K562 (cell line): ENCODE measurements around the gene GGA2. TPM values are rescaled to one million over a fixed set of nuclear protein-coding genes. Genes with fewer than 3 reads are reported as not detected.
A peak's percentile ranks its signal among the peaks of the same experiment; 100 is the strongest.

Experiments
- ATF3 ChIP-seq, 2 experiments: fragments of 450-650 bp in 1 of 2; sonication (generic) in 1 of 2; formaldehyde crosslinking in 1 of 2; IDR thresholded peaks in 1 of 2; conservative IDR thresholded peaks in 1 of 2; 2 replicates each; pipeline versions ENCODE4 v1.6.1 to v1.8.1; 2016 to 2023; ENCODE audit warnings: mild to moderate bottlenecking in 2 of 2, moderate library complexity in 2 of 2, inconsistent platforms in 1 of 2, missing genetic modification reagents in 1 of 2
- ATF4 ChIP-seq: fragments of 450-650 bp; formaldehyde crosslinking; IDR thresholded peaks from 2 replicates; pipeline ENCODE4 v1.4.0; 2022; ENCODE audit warnings: mild to moderate bottlenecking, moderate library complexity
- BCOR ChIP-seq: fragments of 450-650 bp; IDR thresholded peaks from 2 replicates; pipeline ENCODE4 v1.6.1; 2016
- CBX8 ChIP-seq: fragments of 200-600 bp; sonication (generic); IDR thresholded peaks from 2 replicates; pipeline ENCODE4 v1.6.1; 2012; ENCODE audit warnings: borderline replicate concordance, mixed run types, low read depth, mild to moderate bottlenecking, moderate library complexity, mixed read lengths, low read length, control low read depth, inconsistent platforms; ENCODE audit not compliant: poor library complexity, severe bottlenecking; ENCODE audit errors: extremely low read depth
- E2F5 ChIP-seq: sonication (generic); formaldehyde crosslinking; IDR thresholded peaks from 2 replicates; pipeline ENCODE4 v1.8.0; 2022; ENCODE audit warnings: mild to moderate bottlenecking, missing genetic modification reagents
- ETS1 ChIP-seq: conservative IDR thresholded peaks from 2 replicates; pipeline ENCODE4 v1.6.1; 2011; ENCODE audit warnings: low read depth, mild to moderate bottlenecking, low read length; ENCODE audit not compliant: control insufficient read depth
- FOXJ3 ChIP-seq: sonication (generic); formaldehyde crosslinking; IDR thresholded peaks from 2 replicates; pipeline ENCODE4 v1.4.0; 2020; ENCODE audit warnings: mild to moderate bottlenecking, missing genetic modification reagents
- FOXM1 ChIP-seq, 2 experiments: fragments of 450-650 bp in 1 of 2; sonication (generic) in 1 of 2; formaldehyde crosslinking in 1 of 2; IDR thresholded peaks; 2 replicates each; pipeline versions ENCODE4 v1.6.1 to v1.9.0; 2017 to 2022; ENCODE audit warnings: low read depth in 2 of 2, mild to moderate bottlenecking in 2 of 2, missing genetic modification reagents in 1 of 2, moderate library complexity in 1 of 2
- MAFK ChIP-seq: IDR thresholded peaks from 2 replicates; pipeline ENCODE4 v1.6.1; 2011; ENCODE audit warnings: low read length, improper control_type of control experiment
- MCM2 ChIP-seq: fragments of 450-650 bp; IDR thresholded peaks from 2 replicates; pipeline ENCODE4 v1.6.1; 2017; ENCODE audit warnings: low read depth, mild to moderate bottlenecking
- MED1 ChIP-seq: sonication (generic); formaldehyde crosslinking; IDR thresholded peaks from 2 replicates; pipeline ENCODE4 v1.8.1; 2023; ENCODE audit warnings: missing genetic modification reagents, borderline replicate concordance
- NR1H2 ChIP-seq: sonication (generic); formaldehyde crosslinking; IDR thresholded peaks from 2 replicates; pipeline ENCODE4 v1.4.0; 2020; ENCODE audit warnings: mild to moderate bottlenecking, missing genetic modification reagents
- SIRT6 ChIP-seq: IDR thresholded peaks from one replicate; pipeline ENCODE4 v1.6.1; 2012; ENCODE audit warnings: low read depth, mild to moderate bottlenecking, control low read depth, inconsistent platforms, low read length, moderate library complexity
- SNRNP70 ChIP-seq: fragments of 200-400 bp; formaldehyde crosslinking; optimal IDR thresholded peaks from 2 replicates; pipeline ENCODE3; 2017; ENCODE audit warnings: low read depth, low read length
- SRSF1 ChIP-seq: fragments of 200-400 bp; formaldehyde crosslinking; IDR thresholded peaks from 2 replicates; pipeline ENCODE4 v1.6.1; 2017; ENCODE audit warnings: mild to moderate bottlenecking, low read depth, low read length, moderate library complexity
- ZBTB1 ChIP-seq: sonication (generic); formaldehyde crosslinking; IDR thresholded peaks from 2 replicates; pipeline ENCODE4 v1.8.1; 2023; ENCODE audit warnings: missing genetic modification reagents, low read depth, mild to moderate bottlenecking, borderline replicate concordance
- ZNF212 ChIP-seq: fragments of 450-650 bp; formaldehyde crosslinking; IDR thresholded peaks from 2 replicates; pipeline ENCODE4 v1.4.0; 2020; ENCODE audit warnings: mild to moderate bottlenecking
- ZNF639 ChIP-seq, 2 experiments: fragments of 200-800 bp in 1 of 2; sonication (Bioruptor generic) in 1 of 2; sonication (generic) in 1 of 2; formaldehyde crosslinking in 1 of 2; IDR thresholded peaks in 1 of 2; conservative IDR thresholded peaks in 1 of 2; 2 replicates each; pipeline versions ENCODE4 v1.5.0 to v1.6.1; 2016 to 2020; ENCODE audit warnings: missing compliant biosample characterization in 1 of 2, missing genetic modification characterization in 1 of 2, missing genetic modification reagents in 1 of 2
- ZSCAN29 ChIP-seq: fragments of 450-650 bp; IDR thresholded peaks from 2 replicates; pipeline ENCODE4 v1.6.1; 2017
- polyA plus RNA-seq, 8 experiments: library from polyadenylated mRNA; depleted of rRNA in 4 of 8; stranded (reverse) in 5 of 8; unstranded in 3 of 8; fragments of >200 nt; fragmentation: Nextera tagmentation in 2 of 8; fragmentation: Illumina TruSeq in 1 of 8; extraction: Ambion mirVana in 2 of 8; extraction: Trizol in 1 of 8; gene quantifications; 2 replicates each; pipeline versions ENCODE4 v1.2.1 to v1.2.3, GENCODE V29; 2011 to 2014; ENCODE audit warnings: inconsistent platforms in 1 of 8, missing spikeins in 1 of 8
- total RNA-seq, 7 experiments: library from RNA; depleted of rRNA in 6 of 7; stranded (reverse); fragments of >200 nt in 6 of 7; fragmentation: Illumina TruSeq in 2 of 7; extraction: Trizol in 2 of 7; gene quantifications; 2 replicates each; pipeline versions ENCODE4 v1.2.1 to v1.2.3, GENCODE V29; 2011 to 2021; ENCODE audit warnings: low replicate concordance in 1 of 7

GGA2 gene
- total and polyA plus RNA-seq, 9 of the 15 experiments (the other 6 are each of a cell fraction or from before 2014, with no cell fraction given): 11.9 to 133 (median 66.3) TPM

GRCh38 chr16:23556881-23557778, 46.8 kb upstream of the GGA2 start, which contains the start of the genes EARS2 and UBFD1 (continued):
- TF ChIP-seq ETS1 (peak; percentile 80), FOXM1 (IDR thresholded peaks at IDR 0.05; ENCODE audit: low read depth) (peak; percentile 39; the same call in 1 of the 2 replicates), FOXM1 (CRISPR knock-in tag; IDR thresholded peaks at IDR 0.05; ENCODE audit: low read depth) (no peak; the same call in 1 of the 2 replicates), MED1 (no peak), SNRNP70 (no peak), ATF4 (no peak), MCM2 (no peak), BCOR (peak; percentile 100), SRSF1 (no peak), FOXJ3 (CRISPR knock-in tag) (no peak), ZSCAN29 (peak; percentile 45; the same call in 1 of the 2 replicates), MAFK (no peak), SIRT6 (no peak), E2F5 (CRISPR knock-in tag) (no peak), ATF3 (IDR thresholded peaks at IDR 0.05) (peak; percentile 9; the same call in 1 of the 2 replicates), ATF3 (CRISPR knock-in tag; conservative IDR thresholded peaks at IDR 0.05) (no peak; the same call in 1 of the 2 replicates), CBX8 (no peak), ZNF639 (CRISPR knock-in tag; conservative IDR thresholded peaks at IDR 0.05 in 1 of 2, IDR thresholded peaks at IDR 0.05 in 1 of 2) (peak in 1 of 2 experiments; percentile 81; a peak in 2 of 4 replicates), ZBTB1 (CRISPR knock-in tag) (0 out of 2 replicates have a peak, but pooled peaks have one; percentile 52), NR1H2 (no peak), ZNF212 (CRISPR knock-in tag) (no peak)
